Measurements from ENCODE around the gene STAP1. TPM values are rescaled to one million over a fixed set of nuclear protein-coding genes. Genes with fewer than 3 reads are reported as not detected.
"Not testable (repeated sequence)": the region's sequence is repeated elsewhere in the genome, so short reads cannot be mapped to it uniquely, and the experiment has no call there.

STAP1 gene
- total and polyA plus RNA-seq, 7 experiments from 2014 or later = 3.3 to 39.1 (median 9.9) TPM

DNA sequence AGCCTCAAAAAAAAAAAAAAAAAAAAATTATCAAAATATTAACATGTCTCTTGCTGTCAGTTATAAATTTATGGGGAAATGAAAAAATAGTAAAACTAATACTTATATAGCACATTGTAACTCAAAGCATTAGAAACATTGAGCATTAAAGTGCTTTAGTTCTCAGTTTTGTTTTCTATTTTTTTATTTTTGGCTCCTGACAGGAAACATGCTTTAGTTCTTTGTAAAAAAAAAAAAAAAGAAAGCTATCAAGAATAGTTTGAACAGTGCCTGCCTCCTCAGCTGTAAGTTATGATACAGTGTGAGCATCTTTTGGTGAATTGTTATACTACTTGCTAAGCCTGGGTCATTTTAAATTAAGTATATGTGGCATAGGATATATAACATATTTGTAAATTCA is 8.1 kb upstream of the STAP1 start:
- no peaks in the 10 kb centered on the region for H3K9me3 Mint-ChIP-seq
- Histone ChIP-seq H3K36me3 (ENCODE audit: control insufficient read depth in 2 of 3, insufficient read depth in 3 of 3, low read length in 3 of 3) (no peaks in the 10 kb centered on the region), H3K27ac (ENCODE audit: low read depth, low read length) (no peak overlapping the region), H3K9me3 (ENCODE audit: control insufficient read depth in 2 of 3, low read length in 3 of 3) (no peaks in the 10 kb centered on the region), H3K4me3 (ENCODE audit: low read length) (no peak overlapping the region), H3K4me1 (ENCODE audit: control insufficient read depth in 2 of 2, insufficient read depth in 2 of 2, low read length in 2 of 2) (no peaks in the 10 kb centered on the region), H3K27me3 (ENCODE audit: control insufficient read depth in 2 of 2, insufficient read depth in 2 of 2, low read length in 2 of 2) (no peaks in the 10 kb centered on the region)
- peak overlapping the region in 5 of 10 donors; percentile 34 to 49 (median 45) for H3K4me3 Mint-ChIP-seq
- peak in 1 of 9 donors; percentile 23 for DNase-seq
- ATAC-seq = no peak
- CTCF ChIA-PET = interaction anchor here (0.8 to 2.1 kb wide), 6 partner anchors 31 to 360 kb away, joined by 3 to 11 read pairs (median 4); no protein-coding TSS in a partner anchor
- intact Hi-C loops (cut with micrococcal nuclease) = no loop called here
- H3K36me3 Mint-ChIP-seq = peaks cover 0 to 1% (median 0%) of the 10 kb centered on the region in 5 donors
- POLR2A ChIA-PET = interaction anchor here (0.6 to 2.3 kb wide), 6 partner anchors 9 to 98 kb away, joined by 3 to 6 read pairs (median 4); partner anchors contain the start of gene STAP1
- peaks cover 0 to 51% (median 29%) of the 10 kb centered on the region in 7 donors for H3K4me1 Mint-ChIP-seq
- peak overlapping the region in 3 of 9 donors; percentile 38 to 45 (median 44) for H3K27ac Mint-ChIP-seq
- no peaks in the 10 kb centered on the region for H3K27me3 Mint-ChIP-seq

- Histone ChIP-seq H3K27me3 (ENCODE audit: control insufficient read depth in 2 of 2, insufficient read depth in 2 of 2, low read length in 2 of 2) (no peaks in the 10 kb centered on the region), H3K4me1 (ENCODE audit: control insufficient read depth in 2 of 2, insufficient read depth in 2 of 2, low read length in 2 of 2) (no peaks in the 10 kb centered on the region), H3K27ac (ENCODE audit: low read depth, low read length) (no peak overlapping the region), H3K9me3 (ENCODE audit: control insufficient read depth in 2 of 3, low read length in 3 of 3) (no peaks in the 10 kb centered on the region), H3K4me3 (ENCODE audit: low read length) (no peak overlapping the region), H3K36me3 (ENCODE audit: control insufficient read depth in 2 of 3, insufficient read depth in 3 of 3, low read length in 3 of 3) (no peaks in the 10 kb centered on the region)
- H3K9me3 Mint-ChIP-seq = no peaks in the 10 kb centered on the region
- peak overlapping the region in 4 of 10 donors; percentile 34 to 49 (median 45) for H3K4me3 Mint-ChIP-seq
- peaks cover 0 to 2% (median 0%) of the 10 kb centered on the region in 5 donors for H3K36me3 Mint-ChIP-seq
- CTCF ChIA-PET = interaction anchor here (0.8 to 2.1 kb wide), 5 partner anchors 30 to 359 kb away, joined by 3 to 11 read pairs (median 3); no protein-coding TSS in a partner anchor
- peak overlapping the region in 4 of 9 donors; percentile 4 to 45 (median 22) for H3K27ac Mint-ChIP-seq
- intact Hi-C loops (cut with micrococcal nuclease) = no loop called here
- H3K4me1 Mint-ChIP-seq = peaks cover 0 to 54% (median 30%) of the 10 kb centered on the region in 7 donors
- no peaks in the 10 kb centered on the region for H3K27me3 Mint-ChIP-seq
- POLR2A ChIA-PET = interaction anchor here (0.6 to 2.3 kb wide), 4 partner anchors 8 to 33 kb away, joined by 3 to 6 read pairs (median 5); partner anchors contain the start of gene STAP1
- ATAC-seq = no peak
- no peak for DNase-seq
Measured at GRCh38 chr4:67550857-67551256, 7.7 kb upstream of the STAP1 start.

- DNase-seq; H3K27ac ChIP-seq (ENCODE audit: low read depth, low read length); H3K9me3 ChIP-seq (ENCODE audit: control insufficient read depth in 2 of 3, low read length in 3 of 3); intact Hi-C loops (cut with micrococcal nuclease); H3K27me3 Mint-ChIP-seq; H3K4me3 ChIP-seq (ENCODE audit: low read length); H3K27me3 ChIP-seq (ENCODE audit: control insufficient read depth in 2 of 2, insufficient read depth in 2 of 2, low read length in 2 of 2); ATAC-seq; H3K36me3 ChIP-seq (ENCODE audit: control insufficient read depth in 2 of 3, insufficient read depth in 3 of 3, low read length in 3 of 3); H3K4me1 ChIP-seq (ENCODE audit: control insufficient read depth in 2 of 2, insufficient read depth in 2 of 2, low read length in 2 of 2); H3K36me3 Mint-ChIP-seq; H3K9me3 Mint-ChIP-seq: not testable (repeated sequence)
- Mint-ChIP-seq H3K4me1 (peaks cover 5 to 62% (median 39%) of the 10 kb centered on the region in 7 donors), H3K4me3 (peak overlapping the region in 4 of 10 donors; percentile 38 to 46 (median 40)), H3K27ac (peak overlapping the region in 5 of 9 donors; percentile 5 to 64 (median 22))
- POLR2A ChIA-PET = interaction anchor here (0.6 to 1.4 kb wide), 5 partner anchors 19 to 77 kb away, joined by 3 to 7 read pairs (median 3); no protein-coding TSS in a partner anchor
- CTCF ChIA-PET = interaction anchor here (0.7 to 1.6 kb wide), 4 partner anchors 24 to 137 kb away, joined by 3 read pairs; no protein-coding TSS in a partner anchor
Measured at GRCh38 chr4:67552146-67552792, 6.3 kb upstream of the STAP1 start.

DNA sequence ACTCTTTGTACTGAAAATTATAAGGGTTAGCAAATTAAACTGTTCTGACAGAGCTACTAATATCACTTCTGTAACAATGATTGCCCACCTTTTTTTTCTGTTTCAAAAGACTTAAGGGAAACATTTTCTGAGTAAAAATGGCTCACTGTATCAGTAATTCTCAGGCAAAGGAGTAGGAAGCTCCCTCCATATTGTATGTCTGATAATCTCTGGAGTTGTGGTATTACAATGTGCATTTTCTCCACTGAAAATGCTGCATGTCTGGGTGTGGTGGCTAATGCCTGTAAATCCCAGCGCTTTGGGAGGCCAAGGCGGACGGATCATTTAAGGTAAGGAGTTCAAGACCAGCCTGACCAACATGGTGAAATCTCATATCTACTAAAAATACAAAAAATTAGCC is 4.4 kb upstream of the STAP1 start:
- Mint-ChIP-seq H3K9me3 (no peaks in the 10 kb centered on the region), H3K4me1 (peaks cover 13 to 77% (median 55%) of the 10 kb centered on the region in 7 donors), H3K4me3 (no peak overlapping the region), H3K36me3 (peaks cover 0 to 2% (median 0%) of the 10 kb centered on the region in 5 donors), H3K27me3 (no peaks in the 10 kb centered on the region), H3K27ac (peak overlapping the region in 2 of 9 donors; percentile 19 to 50)
- DNase-seq (no peak), ATAC-seq (no peak)
- ChIA-PET CTCF (interaction anchor here (1.6 to 2.6 kb wide), 2 partner anchors 22 to 70 kb away, joined by 3 to 6 read pairs; no protein-coding TSS in a partner anchor), POLR2A (interaction anchor here (1.2 to 1.6 kb wide), 3 partner anchors 9 to 19 kb away, joined by 4 to 7 read pairs (median 5); partner anchors contain the start of gene CENPC)
- no peaks in the 10 kb centered on the region for H3K27me3 ChIP-seq (ENCODE audit: control insufficient read depth in 2 of 2, insufficient read depth in 2 of 2, low read length in 2 of 2)
- no peaks in the 10 kb centered on the region for H3K36me3 ChIP-seq (ENCODE audit: control insufficient read depth in 2 of 3, insufficient read depth in 3 of 3, low read length in 3 of 3)
- intact Hi-C loops (cut with micrococcal nuclease) = no loop called here
- no peaks in the 10 kb centered on the region for H3K9me3 ChIP-seq (ENCODE audit: control insufficient read depth in 2 of 3, low read length in 3 of 3)
- peaks cover 3 to 12% of the 10 kb centered on the region in 2 donors for H3K4me1 ChIP-seq (ENCODE audit: control insufficient read depth in 2 of 2, insufficient read depth in 2 of 2, low read length in 2 of 2)
- no peak overlapping the region for H3K4me3 ChIP-seq (ENCODE audit: low read length)
- no peak overlapping the region for H3K27ac ChIP-seq (ENCODE audit: low read depth, low read length)

DNA sequence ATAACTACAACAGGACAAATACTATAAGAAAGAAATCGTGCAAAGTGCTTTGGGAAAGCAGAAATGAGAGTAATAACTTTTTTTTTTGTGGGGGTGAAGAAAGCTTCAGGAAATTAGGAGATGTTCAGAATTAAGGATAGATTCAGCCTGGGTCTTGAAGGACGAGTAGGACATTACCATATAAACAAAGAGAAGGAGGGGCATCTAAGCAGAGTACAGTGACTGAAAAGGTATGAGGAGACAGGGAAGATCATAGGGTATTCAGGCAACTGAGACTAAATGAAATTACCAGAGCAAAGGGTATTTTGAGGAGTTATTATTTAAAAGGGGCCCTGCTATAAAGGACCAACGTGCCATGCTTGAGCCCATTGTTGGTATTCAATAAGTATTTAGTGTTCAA is 3.1 kb upstream of the STAP1 start:
- Mint-ChIP-seq H3K36me3 (peaks cover 0 to 4% (median 0%) of the 10 kb centered on the region in 5 donors), H3K9me3 (no peaks in the 10 kb centered on the region), H3K27ac (peak overlapping the region in 2 of 9 donors; percentile 51 to 93), H3K27me3 (no peaks in the 10 kb centered on the region), H3K4me3 (peak overlapping the region in 1 of 10 donors; percentile 7), H3K4me1 (peaks cover 13 to 79% (median 57%) of the 10 kb centered on the region in 7 donors)
- POLR2A ChIA-PET = no interaction called here
- Histone ChIP-seq H3K9me3 (ENCODE audit: control insufficient read depth in 2 of 3, low read length in 3 of 3) (no peaks in the 10 kb centered on the region), H3K4me1 (ENCODE audit: control insufficient read depth in 2 of 2, insufficient read depth in 2 of 2, low read length in 2 of 2) (peaks cover 3 to 12% of the 10 kb centered on the region in 2 donors), H3K36me3 (ENCODE audit: control insufficient read depth in 2 of 3, insufficient read depth in 3 of 3, low read length in 3 of 3) (no peaks in the 10 kb centered on the region), H3K27ac (ENCODE audit: low read depth, low read length) (no peak overlapping the region), H3K4me3 (ENCODE audit: low read length) (no peak overlapping the region), H3K27me3 (ENCODE audit: control insufficient read depth in 2 of 2, insufficient read depth in 2 of 2, low read length in 2 of 2) (no peaks in the 10 kb centered on the region)
- CTCF ChIA-PET = interaction anchor here (1.5 to 2.6 kb wide), 2 partner anchors 69 to 146 kb away, joined by 4 to 6 read pairs; partner anchors contain the start of gene UBA6
- DNase-seq (no peak), ATAC-seq (no peak)
- intact Hi-C loops (cut with micrococcal nuclease) = no loop called here

DNA sequence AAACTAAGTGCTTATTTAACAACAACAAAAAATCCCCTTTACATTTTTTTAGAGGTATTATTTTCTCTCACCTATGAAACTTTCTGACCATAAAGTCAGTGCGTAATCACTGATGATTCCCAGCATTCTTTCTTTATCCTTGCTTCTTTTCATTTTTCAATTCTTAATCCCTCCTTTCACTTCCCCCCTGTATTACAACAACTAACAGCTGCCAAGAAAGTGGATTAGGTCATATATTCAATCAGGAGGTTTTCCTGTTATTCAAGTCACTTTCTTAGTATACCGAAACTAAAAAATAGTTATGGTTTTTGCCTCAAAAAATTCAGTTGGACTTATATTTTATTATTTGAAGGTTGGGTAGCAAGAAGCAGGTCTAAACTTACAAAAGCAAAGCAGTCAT is 2.1 kb upstream of the STAP1 start:
- Histone ChIP-seq H3K36me3 (ENCODE audit: control insufficient read depth in 2 of 3, insufficient read depth in 3 of 3, low read length in 3 of 3) (no peaks in the 10 kb centered on the region), H3K4me1 (ENCODE audit: control insufficient read depth in 2 of 2, insufficient read depth in 2 of 2, low read length in 2 of 2) (peaks cover 3 to 12% of the 10 kb centered on the region in 2 donors), H3K27ac (ENCODE audit: low read depth, low read length) (no peak overlapping the region), H3K9me3 (ENCODE audit: control insufficient read depth in 2 of 3, low read length in 3 of 3) (no peaks in the 10 kb centered on the region), H3K27me3 (ENCODE audit: control insufficient read depth in 2 of 2, insufficient read depth in 2 of 2, low read length in 2 of 2) (no peaks in the 10 kb centered on the region), H3K4me3 (ENCODE audit: low read length) (no peak overlapping the region)
- peak overlapping the region in 4 of 10 donors; percentile 6 to 81 (median 16) for H3K4me3 Mint-ChIP-seq
- no peaks in the 10 kb centered on the region for H3K9me3 Mint-ChIP-seq
- DNase-seq (no peak), ATAC-seq (no peak)
- peaks cover 0 to 14% (median 6%) of the 10 kb centered on the region in 5 donors for H3K36me3 Mint-ChIP-seq
- ChIA-PET POLR2A (interaction anchor here (0.7 to 1.1 kb wide), 4 partner anchors 12 to 50 kb away, joined by 3 to 4 read pairs (median 4); partner anchors contain the start of gene CENPC), CTCF (interaction anchor here (1.5 kb wide), 2 partner anchors 17 to 145 kb away, joined by 4 read pairs; partner anchors contain the start of gene UBA6)
- peak overlapping the region in 6 of 9 donors; percentile 9 to 93 (median 58) for H3K27ac Mint-ChIP-seq
- intact Hi-C loops (cut with micrococcal nuclease) = no loop called here
- H3K4me1 Mint-ChIP-seq = peaks cover 13 to 83% (median 61%) of the 10 kb centered on the region in 7 donors
- H3K27me3 Mint-ChIP-seq = no peaks in the 10 kb centered on the region
